NCI-H510A (cell line): Measurements from ENCODE around the gene UGT2B7.

Experiments
- DNase-seq: peaks from one replicate; lab custom pipeline; 2025; lab: John Stamatoyannopoulos, UW

The UGT2B7 gene

GRCh38 chr4:69156913-69157312, 60.6 kb downstream of the UGT2B7 start:
- DNase-seq = no peak
